Measurements from ENCODE around the gene ZNF592. TPM values are rescaled to one million over a fixed set of nuclear protein-coding genes. Genes with fewer than 3 reads are reported as not detected.

Gene ZNF592
- total RNA-seq, 1 donor from 2014 or later, result 34.8 TPM

DNA sequence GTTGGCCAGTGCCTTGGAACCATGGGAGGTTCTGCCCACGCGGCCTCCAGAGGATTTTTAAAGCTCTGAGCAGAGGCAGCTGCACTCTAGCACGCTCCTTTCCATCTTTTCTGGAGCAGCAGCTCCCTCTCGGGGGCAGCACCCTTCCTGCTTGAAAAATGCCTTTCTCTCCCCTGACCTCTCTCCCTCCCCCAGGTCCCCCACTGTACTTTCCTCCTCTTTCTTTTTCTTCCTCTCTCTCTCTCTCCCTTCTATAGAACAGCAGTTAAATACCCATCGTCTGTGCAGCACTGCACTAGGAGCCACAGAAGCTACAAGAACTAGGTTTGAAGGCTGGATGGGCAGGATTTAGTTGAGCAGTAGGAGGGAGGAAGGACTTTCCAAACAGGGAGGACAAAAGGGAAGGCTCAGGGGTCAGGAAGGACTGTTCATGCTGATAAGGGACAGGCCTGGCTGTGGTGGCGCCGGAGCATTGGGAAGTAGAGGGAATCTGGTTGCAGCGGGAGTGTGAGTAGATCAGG is 73.2 kb downstream of the ZNF592 start:
- DNase-seq (ENCODE audit: low spot score) (no peak), ATAC-seq (no peak)
- intact Hi-C loops (cut with DNase I), result no loop called here

DNA sequence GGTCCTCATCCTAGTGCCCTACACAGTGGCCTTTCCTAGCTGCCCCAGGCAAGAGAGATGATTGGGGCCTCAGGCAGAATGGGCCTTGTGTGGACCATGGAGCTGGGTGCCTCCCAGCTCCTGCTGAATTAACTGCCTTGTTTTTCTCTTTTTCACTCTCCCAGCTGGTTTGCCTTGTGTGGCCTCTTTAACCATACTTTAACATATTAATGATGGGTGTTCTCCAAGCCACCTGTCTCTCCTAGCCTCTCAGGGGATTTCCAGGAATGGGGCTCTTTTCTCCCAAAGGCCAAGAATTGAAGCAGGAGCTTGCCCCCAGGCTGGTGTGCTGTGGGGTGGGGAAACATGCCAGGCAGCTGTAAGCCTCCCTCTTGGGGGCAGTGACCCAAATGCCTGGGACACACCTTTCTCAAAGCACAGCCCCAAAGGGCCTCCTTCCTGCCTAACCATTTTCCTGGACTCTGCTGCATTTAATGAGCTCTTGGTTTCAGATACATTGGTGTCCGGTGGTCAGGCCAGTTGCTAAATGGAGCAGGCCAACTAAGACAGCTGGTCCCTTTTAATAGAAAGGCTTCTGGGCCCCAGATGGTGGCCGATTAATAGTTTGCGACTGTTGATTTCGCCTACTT is 74.4 kb downstream of the ZNF592 start:
- no peak for ATAC-seq
- DNase-seq (ENCODE audit: low spot score), result no peak
- intact Hi-C loops (cut with DNase I), result no loop called here

DNA sequence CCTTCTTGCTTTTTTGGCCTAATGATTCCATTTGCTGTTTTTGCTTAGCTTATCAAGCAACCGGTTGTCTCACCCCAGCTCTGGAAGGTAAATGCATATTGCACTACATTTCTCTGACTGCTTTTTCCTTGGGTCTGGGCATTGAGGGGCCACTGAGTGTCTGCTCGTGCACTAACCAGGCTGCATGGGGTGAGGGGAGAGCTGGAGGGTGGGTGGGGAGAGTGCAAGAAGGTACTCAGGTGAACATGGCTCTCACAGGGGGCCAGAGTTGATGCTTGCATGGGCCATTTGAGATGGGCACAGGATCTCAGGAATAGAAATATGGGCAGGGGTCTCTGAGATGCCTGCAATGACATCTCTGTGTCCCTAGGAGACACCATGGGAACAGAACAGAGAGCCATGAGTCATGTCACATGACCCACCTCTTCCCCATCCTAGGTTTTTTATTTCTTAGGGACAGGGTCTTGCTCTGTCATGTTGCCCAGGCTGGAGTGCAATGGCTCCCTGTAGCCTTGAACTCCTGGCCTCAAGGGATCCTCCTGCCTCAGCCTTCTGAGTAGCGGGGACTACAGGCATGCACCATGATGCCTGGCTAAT is 75.0 kb downstream of the ZNF592 start:
- no peak for DNase-seq (ENCODE audit: low spot score)

DNA sequence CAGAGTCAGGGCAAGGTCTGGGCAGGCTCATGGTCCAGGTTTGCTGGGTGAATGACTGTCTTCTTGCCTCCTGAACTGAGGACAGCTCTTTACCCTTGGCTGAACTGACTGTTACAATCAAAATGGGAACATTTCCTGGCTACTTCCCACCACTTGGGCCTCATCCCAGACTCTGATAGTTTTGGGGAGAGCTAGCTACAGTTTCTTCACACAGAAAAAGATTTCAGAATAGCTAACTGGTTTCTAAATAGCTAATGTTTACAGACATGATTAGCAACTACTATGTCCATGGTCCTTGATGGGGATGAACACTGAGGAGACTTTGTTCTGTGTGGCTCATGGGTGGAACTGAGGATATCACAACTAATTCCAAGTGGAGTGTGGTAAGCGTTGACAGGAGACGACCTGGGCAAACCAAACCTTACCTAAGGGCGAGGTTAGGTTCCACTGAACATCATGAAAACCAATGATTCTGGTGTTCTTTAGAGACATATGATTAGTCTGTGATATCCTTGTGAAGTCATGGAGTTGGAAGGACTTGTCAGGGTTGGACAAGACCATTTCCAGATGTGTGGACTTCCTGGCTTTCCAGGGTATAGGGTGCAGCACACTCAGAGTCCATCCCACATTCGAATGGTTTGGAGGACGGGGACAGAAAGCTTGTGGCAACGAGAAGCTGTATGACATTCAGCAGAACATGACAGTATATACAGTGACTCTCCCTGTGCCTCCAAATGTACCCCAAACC is 76.0 kb downstream of the ZNF592 start:
- intact Hi-C loops (cut with DNase I), result no loop called here
- ATAC-seq (peak; percentile 77), DNase-seq (ENCODE audit: low spot score) (peak; percentile 74)

More for the DNA sequence above, 75.0 kb downstream of the ZNF592 start:
- no peak for ATAC-seq
- intact Hi-C loops (cut with DNase I), result no loop called here

DNA sequence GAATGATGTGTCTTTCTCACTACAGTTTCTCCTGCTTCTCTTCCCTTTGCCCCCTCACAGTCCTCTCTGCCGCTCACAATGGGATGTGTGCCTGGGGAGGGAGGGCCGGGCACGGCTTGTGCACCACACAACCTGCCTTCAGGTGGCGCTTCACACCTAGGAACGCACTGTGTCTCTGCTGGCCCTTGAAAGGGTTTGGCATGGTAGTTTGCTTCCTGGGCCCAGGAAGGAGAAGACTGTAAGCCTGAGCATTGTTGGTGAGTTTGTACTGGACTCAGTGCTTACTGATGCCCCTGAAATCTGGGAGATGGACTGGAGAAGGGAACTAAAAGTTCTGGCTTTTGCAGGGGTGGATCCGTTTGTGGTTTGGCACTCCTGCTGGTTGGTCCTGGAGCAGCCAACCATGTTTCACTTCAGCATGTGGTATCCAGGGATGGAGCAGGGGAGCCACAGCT is 78.0 kb downstream of the ZNF592 start:
- DNase-seq (ENCODE audit: low spot score) (no peak), ATAC-seq (peak; percentile 75)
- intact Hi-C loops (cut with DNase I), result no loop called here

DNA sequence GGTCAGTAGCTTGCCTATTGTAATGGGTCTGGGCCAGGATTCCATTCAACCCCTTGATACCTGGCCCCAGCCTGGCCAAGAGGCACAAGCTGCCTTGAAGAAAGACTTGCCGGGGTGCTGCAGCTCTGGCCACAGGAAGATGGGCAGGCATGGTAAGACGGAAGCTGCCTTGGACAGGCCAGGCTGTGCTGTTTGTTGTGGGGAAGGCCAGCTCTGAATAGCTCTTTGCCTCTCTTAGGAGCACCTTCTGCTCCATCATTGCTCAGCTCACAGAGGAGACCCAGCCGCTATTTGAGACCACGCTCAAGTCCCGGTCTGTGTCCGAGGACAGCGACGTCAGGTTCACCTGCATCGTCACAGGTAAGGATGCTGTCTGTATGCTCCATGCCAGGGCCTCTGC is 78.9 kb downstream of the ZNF592 start:
- DNase-seq (ENCODE audit: low spot score) (no peak), ATAC-seq (no peak)
- intact Hi-C loops (cut with DNase I), result no loop called here

DNA sequence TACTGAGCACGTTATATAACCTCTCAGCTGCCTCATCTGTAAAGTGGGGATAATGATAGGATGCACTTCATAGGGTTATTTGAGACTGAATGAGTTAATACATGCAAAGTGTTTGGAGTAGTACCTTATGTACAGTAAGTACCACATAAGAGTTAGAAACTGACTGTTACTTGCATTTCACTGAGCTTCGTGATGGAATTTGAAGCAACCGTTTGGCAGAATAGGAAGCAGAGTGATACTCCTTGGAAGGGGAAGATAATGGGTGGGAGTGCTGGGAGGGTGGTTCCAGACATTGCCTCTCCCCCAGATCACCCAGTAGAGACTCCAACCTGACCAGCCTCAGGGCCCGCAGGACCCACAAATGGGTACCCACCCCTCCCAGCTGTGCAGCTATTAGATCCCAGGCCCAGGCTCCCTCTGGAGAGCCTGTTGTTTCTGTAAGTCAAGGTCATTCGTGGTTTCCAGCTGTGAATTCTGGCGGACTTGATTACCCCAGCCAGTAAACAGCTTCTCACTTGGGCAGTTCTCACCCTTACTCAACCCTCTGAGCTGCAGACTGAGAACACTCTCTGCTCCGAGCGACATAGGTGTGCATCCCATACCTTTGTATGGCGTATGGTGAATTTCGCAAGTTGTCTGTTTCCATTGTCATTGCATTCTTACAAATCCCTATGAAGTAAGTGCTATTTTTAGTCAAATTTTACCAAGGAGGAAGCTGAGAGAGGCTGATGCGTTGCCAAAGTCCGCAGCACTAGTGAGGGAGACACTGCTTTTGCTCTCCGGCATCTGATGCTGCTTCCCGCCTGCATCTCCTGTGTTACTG is 79.9 kb downstream of the ZNF592 start:
- no peak for DNase-seq (ENCODE audit: low spot score)
- intact Hi-C loops (cut with DNase I), result no loop called here
- peak; percentile 4 for ATAC-seq

DNA sequence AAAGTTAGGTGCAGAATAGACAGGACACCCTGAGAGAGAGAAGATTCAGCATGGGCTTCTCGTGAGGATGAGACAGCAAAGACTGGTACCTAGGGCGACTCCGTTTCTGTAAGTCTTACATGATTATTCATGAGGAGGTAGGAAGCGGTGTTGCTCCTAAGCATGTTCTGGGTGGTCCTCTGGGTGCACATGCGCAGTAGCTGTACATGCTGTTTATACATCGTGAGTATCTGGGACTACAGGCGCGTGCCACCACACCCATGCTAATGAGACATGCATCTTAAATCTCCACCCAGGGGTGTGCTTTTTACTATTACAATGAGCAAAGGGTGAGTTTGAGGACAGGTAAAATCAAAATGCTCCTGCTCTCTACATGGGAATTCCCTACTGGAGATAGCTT is 81.0 kb downstream of the ZNF592 start:
- intact Hi-C loops (cut with DNase I), result no loop called here
- no peak for DNase-seq (ENCODE audit: low spot score)

DNA sequence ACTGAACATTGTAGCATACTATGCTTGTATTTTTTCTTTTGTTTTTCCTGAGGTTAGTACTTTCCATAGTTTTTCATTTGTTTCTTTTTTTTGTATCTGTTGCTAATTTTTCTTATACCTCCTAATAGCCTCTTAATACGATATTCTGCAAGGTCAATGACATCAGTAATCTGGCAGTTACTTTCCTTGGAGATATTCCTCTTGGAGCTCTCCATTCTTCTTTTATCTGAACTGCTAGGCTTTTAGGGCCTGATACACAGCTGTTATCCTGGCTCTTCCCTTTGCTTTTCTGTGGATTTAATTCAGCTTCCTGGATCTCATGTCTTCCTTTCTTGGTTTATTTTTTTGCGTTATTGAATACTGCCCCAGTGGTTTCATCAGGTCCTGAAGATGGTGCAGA is 81.6 kb downstream of the ZNF592 start:
- intact Hi-C loops (cut with DNase I), result no loop called here
- no peak for ATAC-seq
- DNase-seq (ENCODE audit: low spot score), result no peak

More for the DNA sequence above, 81.0 kb downstream of the ZNF592 start:
- no peak for ATAC-seq

DNA sequence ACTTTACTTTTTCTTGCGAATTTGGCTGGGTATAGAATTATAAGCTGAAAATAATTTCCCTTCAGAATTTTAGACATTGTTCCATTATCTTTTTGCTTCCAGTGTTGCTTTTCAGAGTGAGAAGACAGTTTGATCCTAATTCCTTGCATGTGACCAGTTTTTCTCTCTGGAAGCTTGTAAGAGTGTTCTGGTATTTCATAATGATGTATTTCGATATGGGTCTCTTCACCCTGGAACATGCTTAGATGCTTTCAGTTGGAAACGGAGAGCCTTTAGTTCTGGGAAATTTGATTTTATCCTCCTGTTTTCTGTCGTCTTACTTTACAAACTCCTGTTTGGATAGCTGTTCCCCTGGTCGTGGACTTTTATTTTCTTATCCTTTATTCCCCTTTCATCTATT is 82.6 kb downstream of the ZNF592 start:
- DNase-seq (ENCODE audit: low spot score) (no peak), ATAC-seq (peak; percentile 61)

DNA sequence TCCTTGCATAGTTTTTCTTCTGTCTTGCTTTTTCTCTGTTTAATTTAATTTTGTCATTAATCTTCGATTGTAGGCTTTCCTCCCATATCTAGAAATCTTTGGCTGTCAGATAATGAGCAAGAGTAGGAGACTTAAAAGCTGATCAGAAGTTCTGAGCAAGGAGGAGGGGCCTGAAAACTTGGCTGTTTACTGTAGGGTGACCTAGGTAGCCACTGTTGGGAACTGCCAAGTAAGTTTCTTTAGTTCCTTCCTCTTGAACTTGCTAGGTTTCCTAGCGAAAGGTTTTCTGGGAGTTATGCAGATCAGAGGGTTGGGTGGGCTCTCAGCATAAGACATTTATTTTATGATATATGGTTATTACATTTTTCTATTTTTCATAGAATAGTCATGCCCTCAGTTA is 83.2 kb downstream of the ZNF592 start:
- intact Hi-C loops (cut with DNase I), result no loop called here
- ATAC-seq (peak; percentile 20), DNase-seq (ENCODE audit: low spot score) (no peak)

More for the DNA sequence above, 82.6 kb downstream of the ZNF592 start:
- intact Hi-C loops (cut with DNase I), result no loop called here

DNA sequence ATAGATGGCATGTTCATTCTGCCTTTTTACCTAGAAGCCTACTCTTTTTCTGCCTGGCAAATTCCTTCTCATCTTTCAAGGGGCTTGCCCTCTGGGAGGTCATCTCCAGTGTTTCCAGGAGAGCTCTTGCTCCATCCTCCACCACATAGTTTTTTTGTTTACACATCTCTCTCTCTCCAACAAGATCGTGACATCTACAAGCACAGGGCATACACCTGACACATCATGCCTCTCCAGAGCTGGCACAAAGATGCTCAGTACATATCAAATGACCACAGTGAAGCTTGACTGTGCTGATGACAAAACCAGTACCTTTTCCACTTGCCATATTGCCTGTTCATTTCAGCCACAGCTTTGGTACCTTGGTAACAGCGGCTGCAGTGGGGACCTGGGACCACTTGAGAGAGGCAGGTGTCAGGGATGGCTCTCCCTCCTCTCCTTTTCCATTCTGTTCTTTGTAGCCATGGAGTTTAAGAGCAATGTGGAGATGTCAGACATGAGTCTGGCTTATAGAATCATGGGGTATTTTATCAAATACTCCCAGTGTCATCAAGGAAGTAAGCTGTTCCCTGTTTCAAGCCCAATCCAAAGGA is 84.2 kb downstream of the ZNF592 start:
- intact Hi-C loops (cut with DNase I), result no loop called here
- DNase-seq (ENCODE audit: low spot score), result no peak
- ATAC-seq, result peak; percentile 41

DNA sequence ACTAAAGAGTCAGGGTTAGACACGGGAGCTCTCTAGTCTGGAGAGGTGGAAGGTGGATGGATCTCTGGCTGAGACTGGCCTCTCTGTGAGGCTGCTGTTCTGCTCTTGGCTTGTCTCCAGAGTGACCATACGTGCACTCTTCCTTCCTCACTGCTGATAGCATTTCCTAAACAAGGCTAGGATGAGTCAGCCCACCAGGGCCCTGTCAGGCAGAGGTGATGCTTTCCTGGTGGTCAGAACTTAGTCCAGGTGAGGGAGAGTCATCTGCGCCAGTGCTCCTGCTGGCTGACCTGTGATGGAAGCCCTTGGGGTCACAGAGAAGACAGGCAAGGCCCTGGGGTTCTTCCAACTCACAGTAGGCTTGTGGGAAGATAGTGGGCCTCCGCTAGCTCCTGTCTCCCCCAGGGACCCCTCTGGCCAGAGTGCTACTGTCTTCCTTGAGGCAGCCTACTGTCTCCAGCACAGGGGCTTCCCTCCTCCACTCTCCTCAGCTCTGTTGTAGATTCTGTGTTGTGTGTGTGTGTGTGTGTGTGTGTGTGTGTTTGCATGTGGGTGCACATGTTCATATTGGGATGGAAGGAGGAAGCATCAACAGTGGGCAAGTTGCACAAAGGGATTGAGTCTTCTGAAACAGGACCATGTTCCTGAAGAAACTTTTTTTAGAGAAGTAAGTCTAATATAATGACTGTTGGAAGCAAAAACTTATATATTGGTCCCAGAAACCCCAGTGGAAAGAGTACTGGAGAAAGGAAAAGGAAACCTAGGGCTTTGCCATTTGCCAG is 85.2 kb downstream of the ZNF592 start:
- DNase-seq (ENCODE audit: low spot score), result no peak
- intact Hi-C loops (cut with DNase I), result no loop called here
- no peak for ATAC-seq

DNA sequence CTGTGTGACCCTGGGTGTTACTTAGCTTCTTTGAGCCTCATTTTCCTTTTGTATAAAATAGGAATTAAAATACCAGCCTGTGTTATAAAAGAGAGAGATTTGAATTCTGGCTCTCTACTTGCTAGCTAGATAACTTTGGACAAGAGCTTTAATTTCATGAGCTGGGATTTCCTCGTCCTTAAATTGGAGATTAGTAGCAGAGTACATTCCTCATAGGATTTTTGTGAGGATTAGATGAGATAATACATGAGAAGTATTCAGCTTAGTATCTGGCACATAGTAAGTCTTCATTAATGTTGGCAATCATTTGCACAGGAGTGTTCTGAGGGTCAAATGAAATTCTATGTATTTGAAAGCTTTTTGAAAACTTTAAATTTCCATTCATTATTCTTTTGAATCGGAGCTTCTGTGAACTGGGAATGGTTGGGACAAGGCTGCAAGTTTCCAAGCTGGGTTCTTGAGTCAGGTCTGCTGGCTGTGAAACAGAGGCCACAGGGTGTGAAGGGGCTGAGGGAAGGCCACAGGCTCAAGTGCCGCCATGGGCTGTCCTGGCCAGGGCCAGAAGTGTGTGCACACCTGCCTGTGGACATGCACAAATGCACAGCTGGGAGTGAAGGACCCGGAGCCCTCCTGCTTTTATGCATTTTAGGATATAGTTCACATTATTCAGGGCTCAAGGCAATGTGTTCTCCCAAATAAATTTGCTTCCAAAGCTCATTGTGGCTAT is 86.0 kb downstream of the ZNF592 start:
- DNase-seq (ENCODE audit: low spot score), result no peak
- intact Hi-C loops (cut with DNase I), result no loop called here
- no peak for ATAC-seq

DNA sequence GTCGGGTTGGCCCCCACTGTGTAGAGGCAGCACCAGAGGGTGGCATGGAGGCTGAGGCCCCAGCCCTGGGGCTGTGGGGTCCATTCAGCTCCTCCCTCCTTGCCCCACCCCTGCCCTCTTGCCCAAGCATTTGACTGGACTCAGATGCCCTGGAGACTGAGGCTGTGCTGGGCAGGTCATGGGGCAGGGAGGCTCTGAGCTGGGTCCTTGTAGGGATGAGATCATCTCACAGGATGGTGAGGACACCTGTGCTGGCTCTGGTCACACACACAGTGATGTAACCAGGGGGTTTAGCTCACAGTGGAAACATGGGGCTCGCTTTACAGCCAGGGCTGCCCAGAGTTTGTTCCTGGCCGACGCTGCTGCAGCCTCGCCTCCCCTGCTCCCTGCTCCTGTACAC is 86.6 kb downstream of the ZNF592 start:
- ATAC-seq (no peak), DNase-seq (ENCODE audit: low spot score) (no peak)
- intact Hi-C loops (cut with DNase I), result no loop called here

DNA sequence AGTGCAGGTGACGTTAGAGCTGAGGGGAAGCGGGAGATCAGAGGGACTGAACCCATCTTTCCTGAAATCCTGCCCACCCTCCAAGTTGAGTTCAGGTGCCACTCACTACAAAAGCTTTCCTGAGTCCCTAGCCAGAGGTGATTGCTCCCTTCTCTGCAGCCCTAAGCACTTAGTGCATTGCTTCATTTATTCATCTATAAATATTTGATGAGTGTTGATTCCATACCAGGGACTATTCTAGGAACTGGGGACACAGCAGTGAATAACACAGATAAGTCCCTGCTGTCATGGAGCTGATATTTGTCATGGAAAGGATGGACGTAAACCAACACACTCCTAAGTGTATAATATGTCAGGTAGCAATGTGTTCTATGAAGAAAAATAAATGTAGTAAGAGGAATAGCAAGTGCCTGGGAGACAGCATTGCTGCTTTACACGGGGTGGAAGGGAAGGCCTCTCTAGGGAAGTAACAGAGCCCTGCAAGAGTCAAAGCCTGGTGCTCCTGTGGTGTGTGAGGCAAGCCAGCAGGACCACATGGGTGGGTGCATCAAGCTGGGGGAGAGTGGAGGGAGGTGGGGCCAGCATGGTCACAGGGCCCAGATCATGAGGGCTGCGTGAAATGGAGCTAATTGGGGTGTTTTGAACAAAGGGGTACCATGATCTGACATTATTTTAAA is 87.4 kb downstream of the ZNF592 start:
- ATAC-seq (no peak), DNase-seq (ENCODE audit: low spot score) (no peak)
- intact Hi-C loops (cut with DNase I), result no loop called here

DNA sequence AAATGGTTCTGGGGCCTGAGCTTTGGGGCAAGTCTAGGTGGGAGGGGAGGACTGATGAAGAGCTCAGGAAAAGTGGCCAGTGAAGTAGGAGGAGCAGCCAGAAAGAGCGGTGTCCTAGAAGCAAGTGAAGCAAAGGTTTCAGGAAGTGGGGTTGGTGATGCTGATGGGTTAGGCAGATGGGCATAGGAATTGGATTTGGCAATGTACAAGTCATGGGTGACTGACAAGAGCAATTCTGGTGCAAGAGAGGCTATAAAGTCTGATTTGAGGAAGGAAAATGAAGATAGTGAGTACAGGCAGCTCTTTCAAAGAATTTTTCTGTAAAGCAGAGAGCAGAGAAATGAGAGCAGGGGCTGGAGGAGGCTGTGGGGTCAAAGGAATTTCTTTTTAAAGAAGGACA is 88.5 kb downstream of the ZNF592 start:
- ATAC-seq, result no peak
- no peak for DNase-seq (ENCODE audit: low spot score)
- intact Hi-C loops (cut with DNase I), result no loop called here
